Activated CD4-positive, alpha-beta T cell treated with anti-CD3 and anti-CD28 coated beads for 36 hours (primary cell): ENCODE data around the gene SIVA1. TPM values are rescaled to one million over a fixed set of nuclear protein-coding genes. Genes with fewer than 3 reads are reported as not detected.
"Not testable (repeated sequence)": the region's sequence is repeated elsewhere in the genome, so short reads cannot be mapped to it uniquely, and the experiment has no call there.

Experiments used
- ATAC-seq: fragments of 200-7000 bp; cut with Tn5 transposase; one replicate; pipeline ENCODE4 v1.10.0; 2021; ENCODE audit warnings: mild to moderate bottlenecking, moderate library complexity
- CTCF ChIA-PET: fragments of 350-600 bp; sonication (Branson Sonifier 250); formaldehyde crosslinking; loops from one replicate; lab custom pipeline; 2021; ENCODE audit warnings: antibody characterized with exemption; lab: Charles Lee
- POLR2A ChIA-PET: fragments of 350-600 bp; sonication (Branson Sonifier 250); formaldehyde crosslinking; loops from one replicate; lab custom pipeline; 2021; ENCODE audit warnings: antibody characterized with exemption, inconsistent platforms; lab: Charles Lee
- DNase-seq: peaks from one replicate; pipeline ENCODE4 v3.0.0-alpha.2; 2020
- H3K27ac Mint-ChIP-seq: one replicate; pipeline ENCODE4 v1.8.0; 2021; ENCODE audit warnings: mixed read lengths
- H3K27me3 Mint-ChIP-seq: one replicate; pipeline ENCODE4 v1.8.0; 2021; ENCODE audit warnings: mixed read lengths
- H3K36me3 Mint-ChIP-seq: one replicate; pipeline ENCODE4 v1.8.0; 2021; ENCODE audit warnings: low read depth, mixed read lengths
- H3K4me1 Mint-ChIP-seq: one replicate; pipeline ENCODE4 v1.8.0; 2021; ENCODE audit warnings: mixed read lengths
- H3K4me3 Mint-ChIP-seq: one replicate; pipeline ENCODE4 v1.8.0; 2021; ENCODE audit warnings: mild to moderate bottlenecking, moderate library complexity, mixed read lengths
- H3K9me3 Mint-ChIP-seq: one replicate; pipeline ENCODE4 v1.8.0; 2021; ENCODE audit warnings: low read depth, mixed read lengths
- intact Hi-C, 2 experiments: fragments of 100-400 bp; cut with DNase I in 1 of 2; cut with micrococcal nuclease in 1 of 2; formaldehyde crosslinking; loops; one replicate each; pipeline versions ENCODE4 v1.14.2 to v1.15.1; 2022 to 2024; cut with DNase I, micrococcal nuclease
- total RNA-seq, 2 experiments: library from RNA; stranded (reverse); gene quantifications; one replicate each; pipeline ENCODE4 v1.2.3, GENCODE V29; 2021

The SIVA1 gene
- total RNA-seq, 2 experiments from 2014 or later, result 47.1 to 97.1 TPM

DNA sequence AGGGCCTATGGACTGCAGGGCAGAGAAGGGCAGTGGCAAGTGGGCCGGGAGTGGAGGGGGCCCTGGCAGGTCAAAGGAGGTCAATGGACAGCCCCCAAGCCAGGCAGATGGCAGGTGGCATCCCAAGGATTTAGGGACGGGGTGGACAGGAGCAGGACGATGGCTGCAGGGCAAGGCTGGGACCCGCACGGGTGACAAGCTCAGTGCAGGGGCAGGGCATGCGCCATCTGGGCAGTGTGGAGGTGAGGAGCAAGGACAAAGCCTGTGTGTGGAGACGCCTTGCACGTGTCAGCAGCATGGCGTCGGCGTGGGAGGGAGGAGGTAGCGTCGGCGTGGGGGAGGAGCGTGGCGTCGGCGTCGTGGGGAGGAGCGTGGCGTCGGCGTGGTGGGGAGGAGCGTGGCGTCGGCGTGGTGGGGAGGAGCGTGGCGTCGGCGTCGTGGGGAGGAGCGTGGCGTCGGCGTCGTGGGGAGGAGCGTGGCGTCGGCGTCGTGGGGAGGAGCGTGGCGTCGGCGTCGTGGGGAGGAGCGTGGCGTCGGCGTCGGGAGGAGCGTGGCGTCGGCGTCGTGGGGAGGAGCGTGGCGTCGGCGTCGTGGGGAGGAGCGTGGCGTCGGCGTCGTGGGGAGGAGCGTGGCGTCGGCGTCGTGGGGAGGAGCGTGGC, 23.6 kb upstream of the SIVA1 start:
- CTCF ChIA-PET, result interaction anchor here (0.5 kb wide), 1 partner anchor 8 kb away, joined by 3 read pairs; no protein-coding TSS in a partner anchor
- ATAC-seq, DNase-seq, H3K27ac Mint-ChIP-seq, POLR2A ChIA-PET, H3K4me3 Mint-ChIP-seq, H3K4me1 Mint-ChIP-seq, H3K9me3 Mint-ChIP-seq, H3K36me3 Mint-ChIP-seq, H3K27me3 Mint-ChIP-seq, intact Hi-C loops: not testable (repeated sequence)

DNA sequence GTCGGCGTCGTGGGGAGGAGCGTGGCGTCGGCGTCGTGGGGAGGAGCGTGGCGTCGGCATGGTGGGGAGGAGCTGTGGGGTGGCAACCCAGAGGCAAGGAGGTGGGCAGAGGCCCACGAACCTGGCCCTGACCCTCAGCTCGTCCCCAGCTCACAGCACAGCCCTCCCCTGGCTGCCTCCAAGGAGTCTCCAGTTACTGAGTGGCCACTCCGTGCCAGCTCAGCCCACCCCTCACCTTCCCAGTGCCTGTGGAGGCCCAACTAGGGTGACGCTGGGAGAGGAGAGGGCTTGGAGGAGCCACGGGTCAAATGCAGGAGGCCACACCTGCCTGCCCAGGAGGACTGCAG, 23.1 kb upstream of the SIVA1 start:
- Mint-ChIP-seq H3K9me3 (no peaks in the 10 kb centered on the region), H3K4me3 (no peak overlapping the region), H3K27ac (no peak overlapping the region), H3K36me3 (no peaks in the 10 kb centered on the region), H3K27me3 (no peaks in the 10 kb centered on the region), H3K4me1 (no peaks in the 10 kb centered on the region)
- CTCF ChIA-PET, result interaction anchor here (1.0 kb wide), 1 partner anchor 23 kb away, joined by 4 read pairs; no protein-coding TSS in a partner anchor
- ATAC-seq, result no peak
- POLR2A ChIA-PET, result no interaction called here
- intact Hi-C loops, result no loop called here
- DNase-seq, result no peak

DNA sequence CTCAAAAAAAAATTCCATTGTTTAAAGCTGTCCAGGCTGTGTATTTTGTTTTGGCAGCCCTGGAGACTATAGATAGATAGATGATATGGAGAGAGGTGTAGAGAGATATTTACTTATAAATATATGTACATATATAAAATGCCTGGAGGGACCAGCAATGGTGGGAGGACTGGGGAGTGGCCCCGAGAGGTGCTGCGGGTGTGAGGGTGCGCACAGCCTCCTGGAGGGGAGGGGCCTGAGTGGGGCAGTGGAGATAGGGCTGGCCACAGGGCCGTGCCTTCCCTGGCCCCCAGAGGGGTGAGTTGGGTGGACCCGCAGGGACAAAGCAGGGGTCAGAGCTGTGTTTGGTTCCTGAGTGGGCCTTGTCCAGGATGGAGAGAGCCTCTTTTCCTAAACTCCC, 22.5 kb upstream of the SIVA1 start:
- intact Hi-C loops, result no loop called here
- ChIA-PET POLR2A (no interaction called here), CTCF (interaction anchor here (1.0 kb wide), 1 partner anchor 22 kb away, joined by 4 read pairs; no protein-coding TSS in a partner anchor)
- Mint-ChIP-seq H3K4me3 (no peak overlapping the region), H3K27me3 (no peaks in the 10 kb centered on the region), H3K9me3 (no peaks in the 10 kb centered on the region), H3K27ac (no peak overlapping the region), H3K4me1 (no peaks in the 10 kb centered on the region), H3K36me3 (no peaks in the 10 kb centered on the region)
- ATAC-seq (no peak), DNase-seq (no peak)

DNA sequence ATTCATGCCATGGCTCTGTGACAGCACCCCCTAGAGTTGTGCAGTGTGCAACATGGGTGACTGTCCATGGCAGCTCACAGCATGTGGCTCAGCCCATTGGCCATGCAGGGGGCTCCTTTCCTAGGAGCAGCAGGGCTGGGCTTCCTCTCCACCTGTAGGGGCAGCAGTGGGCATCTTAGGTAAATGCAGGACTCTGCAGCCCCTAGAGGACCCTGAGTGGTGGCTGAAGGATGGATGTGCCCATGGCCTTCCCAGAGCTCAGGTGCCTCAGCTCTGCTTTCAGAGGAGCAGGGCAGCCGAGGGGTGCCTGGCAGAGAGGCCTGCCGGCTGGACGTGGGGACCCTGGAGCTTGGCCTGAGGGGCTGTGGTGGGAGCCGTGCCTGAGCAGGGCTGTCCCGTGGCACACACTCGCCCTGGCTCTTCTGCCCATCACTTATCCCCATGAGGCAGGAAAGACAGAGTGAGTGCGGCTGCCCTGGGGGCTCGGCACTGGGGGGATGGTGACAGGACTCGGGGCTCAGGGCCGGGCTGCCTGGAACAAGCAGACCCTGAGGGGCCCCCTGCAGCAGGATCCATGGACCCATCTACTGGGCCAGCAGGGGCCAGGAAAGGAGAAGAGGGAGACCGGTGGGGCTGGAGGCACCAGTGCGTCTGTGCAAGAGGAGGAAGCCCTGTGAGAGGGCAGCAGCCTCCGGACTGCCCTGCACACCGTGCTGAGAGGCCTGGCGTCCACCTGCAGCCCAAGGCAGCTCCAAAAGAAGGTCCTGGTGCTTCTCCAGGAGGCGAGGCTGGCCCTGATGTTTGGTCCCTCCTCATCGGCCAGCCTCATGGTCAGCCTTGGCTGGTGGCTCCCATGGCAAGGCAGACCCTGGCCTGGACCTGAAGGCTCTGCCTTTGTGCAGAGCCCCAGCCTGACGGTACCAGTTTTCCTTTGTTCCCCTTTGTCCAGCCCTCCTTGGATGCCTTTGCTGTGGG, 21.3 kb upstream of the SIVA1 start:
- no peaks in the 10 kb centered on the region for H3K27me3 Mint-ChIP-seq
- POLR2A ChIA-PET, result no interaction called here
- H3K36me3 Mint-ChIP-seq, result no peaks in the 10 kb centered on the region
- H3K9me3 Mint-ChIP-seq, result no peaks in the 10 kb centered on the region
- peak; percentile 72 for ATAC-seq
- DNase-seq, result no peak
- H3K27ac Mint-ChIP-seq, result no peak overlapping the region
- CTCF ChIA-PET, result no interaction called here
- intact Hi-C loops, result no loop called here
- H3K4me1 Mint-ChIP-seq, result no peaks in the 10 kb centered on the region
- no peak overlapping the region for H3K4me3 Mint-ChIP-seq

DNA sequence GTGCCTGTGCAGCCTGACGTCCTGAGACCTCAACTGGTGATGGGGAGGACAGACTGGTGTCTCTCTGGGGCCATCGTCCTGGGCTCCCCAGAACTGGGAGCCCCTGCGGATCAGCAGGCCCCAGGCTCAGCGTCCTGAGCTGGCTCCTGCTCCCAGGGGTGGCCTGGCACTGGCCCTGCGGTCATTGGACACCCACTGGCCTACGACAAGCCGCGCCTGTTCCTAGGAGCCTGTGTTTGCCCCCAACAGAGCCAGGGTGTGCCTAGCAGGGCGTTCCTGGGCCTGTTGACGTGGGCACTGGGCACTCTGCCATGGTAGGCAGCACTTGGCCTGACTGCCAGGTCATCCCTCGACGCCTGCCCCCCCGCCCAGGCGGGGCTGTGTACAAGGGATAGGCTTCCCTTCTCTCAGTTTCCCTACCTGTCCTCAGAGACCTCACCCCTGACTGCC, 20.6 kb upstream of the SIVA1 start:
- H3K36me3 Mint-ChIP-seq, result no peaks in the 10 kb centered on the region
- ChIA-PET POLR2A (no interaction called here), CTCF (no interaction called here)
- H3K9me3 Mint-ChIP-seq, result no peaks in the 10 kb centered on the region
- no peaks in the 10 kb centered on the region for H3K27me3 Mint-ChIP-seq
- ATAC-seq, result no peak
- no peak for DNase-seq
- no peaks in the 10 kb centered on the region for H3K4me1 Mint-ChIP-seq
- intact Hi-C loops, result no loop called here
- no peak overlapping the region for H3K4me3 Mint-ChIP-seq
- H3K27ac Mint-ChIP-seq, result no peak overlapping the region

DNA sequence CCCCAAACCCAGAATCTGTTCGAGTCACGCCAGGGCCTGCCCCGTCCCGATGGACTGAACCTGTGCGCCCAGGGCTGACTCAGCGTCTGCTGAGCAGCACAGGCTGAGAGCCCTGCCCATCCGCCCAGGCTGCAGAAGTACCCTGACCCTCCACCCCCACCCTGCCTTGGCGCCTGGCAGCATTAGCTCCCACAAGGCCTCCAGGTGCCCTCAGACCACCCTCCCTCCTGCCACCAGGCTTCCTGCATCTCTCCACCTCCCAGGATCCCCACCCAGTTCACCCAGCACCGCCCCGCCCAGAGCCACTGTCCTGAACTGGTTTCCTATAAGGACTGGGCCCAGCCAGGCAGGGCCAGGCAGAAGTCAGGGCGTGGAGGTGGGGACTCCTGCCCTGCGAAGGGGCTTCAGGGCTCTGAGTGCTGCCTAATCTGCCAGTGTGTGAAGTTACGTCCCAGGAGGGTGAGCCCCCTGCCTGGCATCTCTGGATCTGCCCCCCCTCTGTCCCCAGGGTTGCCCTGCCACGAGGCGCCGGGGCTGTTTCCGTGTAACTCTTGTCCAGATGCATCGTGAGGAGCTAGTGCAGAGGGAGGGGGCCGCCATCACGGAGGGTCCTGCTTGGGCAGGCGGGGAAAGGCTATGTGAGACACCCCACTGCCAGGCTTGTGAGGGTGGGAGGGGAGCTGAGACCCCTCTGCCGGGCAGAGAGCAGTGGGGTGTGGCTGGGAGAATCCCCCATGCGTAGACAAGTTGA, 19.8 kb upstream of the SIVA1 start:
- no peaks in the 10 kb centered on the region for H3K4me1 Mint-ChIP-seq
- no peaks in the 10 kb centered on the region for H3K36me3 Mint-ChIP-seq
- H3K27me3 Mint-ChIP-seq, result no peaks in the 10 kb centered on the region
- no peak overlapping the region for H3K27ac Mint-ChIP-seq
- no peaks in the 10 kb centered on the region for H3K9me3 Mint-ChIP-seq
- no peak for DNase-seq
- ChIA-PET POLR2A (no interaction called here), CTCF (interaction anchor here (0.7 kb wide), 1 partner anchor 27 kb away, joined by 3 read pairs; no protein-coding TSS in a partner anchor)
- ATAC-seq, result no peak
- H3K4me3 Mint-ChIP-seq, result no peak overlapping the region
- intact Hi-C loops, result no loop called here

DNA sequence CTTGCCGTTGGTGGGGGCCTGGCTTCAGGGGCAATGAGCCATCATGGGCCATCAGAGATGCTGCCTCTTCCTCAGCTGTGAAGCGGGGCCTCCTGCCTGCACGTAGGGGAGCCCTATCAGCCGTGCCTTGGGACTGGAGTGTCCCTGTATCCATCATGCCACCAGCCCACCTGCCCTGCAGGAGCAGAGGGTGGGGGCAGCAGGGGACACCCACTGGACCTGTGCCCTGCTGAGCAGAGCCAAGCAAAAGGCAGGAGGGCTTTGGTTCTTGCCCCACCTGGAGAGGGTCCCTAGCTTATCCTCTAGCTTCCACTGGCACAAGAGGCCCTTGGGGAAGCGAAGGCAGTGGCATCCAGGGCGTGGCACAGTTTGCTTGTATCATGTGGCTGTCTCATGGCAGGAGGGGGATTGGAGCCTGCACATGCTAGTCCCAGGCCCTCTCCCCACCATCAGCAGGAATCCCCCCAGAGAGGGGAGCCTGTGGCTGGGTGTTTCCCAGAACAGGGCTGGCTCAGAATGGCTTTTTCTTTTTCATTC, 18.8 kb upstream of the SIVA1 start:
- Mint-ChIP-seq H3K27ac (no peak overlapping the region), H3K4me1 (no peaks in the 10 kb centered on the region), H3K4me3 (no peak overlapping the region), H3K27me3 (no peaks in the 10 kb centered on the region), H3K9me3 (no peaks in the 10 kb centered on the region), H3K36me3 (no peaks in the 10 kb centered on the region)
- CTCF ChIA-PET, result interaction anchor here (0.5 to 0.6 kb wide), 2 partner anchors 85 to 987 kb away, joined by 4 read pairs; no protein-coding TSS in a partner anchor
- POLR2A ChIA-PET, result no interaction called here
- ATAC-seq (no peak), DNase-seq (no peak)
- intact Hi-C loops, result no loop called here

DNA sequence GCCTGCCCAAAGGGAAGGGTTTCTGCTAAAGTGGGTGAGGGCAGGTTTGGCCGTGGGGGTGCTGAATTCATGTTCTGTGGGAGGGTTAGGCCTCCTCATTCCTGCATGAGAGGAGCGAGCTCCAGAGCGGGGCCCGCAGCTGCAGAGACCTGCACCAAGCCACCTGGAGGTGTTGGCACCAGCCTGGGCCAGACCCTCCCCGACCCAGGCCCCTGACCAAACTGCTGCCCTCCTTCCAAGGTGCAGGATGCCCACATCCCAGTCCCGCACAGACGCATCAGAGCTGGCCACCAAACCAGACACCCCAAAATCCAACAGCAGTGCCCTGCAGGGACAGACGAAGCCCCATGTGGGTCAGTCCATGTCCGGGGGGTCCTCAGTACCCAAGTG, 18.4 kb upstream of the SIVA1 start:
- H3K9me3 Mint-ChIP-seq, result no peaks in the 10 kb centered on the region
- intact Hi-C loops, result no loop called here
- H3K4me1 Mint-ChIP-seq, result no peaks in the 10 kb centered on the region
- ChIA-PET POLR2A (no interaction called here), CTCF (interaction anchor here (0.5 kb wide), 1 partner anchor 602 kb away, joined by 6 read pairs; no protein-coding TSS in a partner anchor)
- no peaks in the 10 kb centered on the region for H3K27me3 Mint-ChIP-seq
- DNase-seq (no peak), ATAC-seq (no peak)
- no peak overlapping the region for H3K27ac Mint-ChIP-seq
- no peak overlapping the region for H3K4me3 Mint-ChIP-seq
- H3K36me3 Mint-ChIP-seq, result no peaks in the 10 kb centered on the region

DNA sequence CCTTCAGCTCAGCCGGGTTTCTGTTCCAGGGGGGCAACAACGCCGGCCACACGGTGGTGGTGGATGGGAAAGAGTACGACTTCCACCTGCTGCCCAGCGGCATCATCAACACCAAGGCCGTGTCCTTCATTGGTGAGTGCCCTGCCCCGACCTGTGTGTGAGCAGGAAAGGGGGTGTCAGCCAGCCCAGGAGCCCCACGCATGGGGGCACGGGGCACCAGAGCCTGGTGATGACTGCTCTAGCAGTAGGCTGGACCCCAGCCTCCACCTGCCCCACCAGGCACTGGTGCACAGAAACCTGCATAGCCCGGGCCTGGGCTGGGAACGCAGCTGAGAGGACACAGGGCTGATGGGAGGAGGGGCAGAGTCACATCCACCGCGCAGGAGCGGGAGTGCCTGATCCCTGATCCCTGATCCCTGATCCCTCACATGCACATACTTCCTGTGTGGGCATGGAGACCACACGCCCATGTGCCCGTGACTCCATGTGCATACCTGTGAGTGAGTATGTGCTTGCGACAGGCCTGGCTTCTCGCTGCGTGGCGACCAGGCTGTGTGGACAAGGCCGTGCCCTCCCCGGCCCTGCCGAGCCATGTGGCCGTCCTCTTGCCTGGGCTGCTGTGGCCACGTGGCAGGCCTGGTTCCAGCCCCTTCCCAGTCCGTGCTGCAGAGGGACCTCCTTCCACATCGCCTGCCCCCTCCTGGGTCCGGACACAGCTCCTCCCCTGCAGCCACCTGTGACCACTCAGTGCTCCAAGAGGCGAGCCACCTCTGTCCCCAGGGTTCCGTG, 17.8 kb upstream of the SIVA1 start:
- no peak for DNase-seq
- Mint-ChIP-seq H3K36me3 (no peaks in the 10 kb centered on the region), H3K27ac (no peak overlapping the region), H3K27me3 (no peaks in the 10 kb centered on the region), H3K9me3 (no peaks in the 10 kb centered on the region), H3K4me3 (no peak overlapping the region), H3K4me1 (no peaks in the 10 kb centered on the region)
- POLR2A ChIA-PET, result no interaction called here
- intact Hi-C loops, result no loop called here
- CTCF ChIA-PET, result interaction anchor here (0.5 kb wide), 1 partner anchor 602 kb away, joined by 6 read pairs; no protein-coding TSS in a partner anchor
- ATAC-seq, result no peak

DNA sequence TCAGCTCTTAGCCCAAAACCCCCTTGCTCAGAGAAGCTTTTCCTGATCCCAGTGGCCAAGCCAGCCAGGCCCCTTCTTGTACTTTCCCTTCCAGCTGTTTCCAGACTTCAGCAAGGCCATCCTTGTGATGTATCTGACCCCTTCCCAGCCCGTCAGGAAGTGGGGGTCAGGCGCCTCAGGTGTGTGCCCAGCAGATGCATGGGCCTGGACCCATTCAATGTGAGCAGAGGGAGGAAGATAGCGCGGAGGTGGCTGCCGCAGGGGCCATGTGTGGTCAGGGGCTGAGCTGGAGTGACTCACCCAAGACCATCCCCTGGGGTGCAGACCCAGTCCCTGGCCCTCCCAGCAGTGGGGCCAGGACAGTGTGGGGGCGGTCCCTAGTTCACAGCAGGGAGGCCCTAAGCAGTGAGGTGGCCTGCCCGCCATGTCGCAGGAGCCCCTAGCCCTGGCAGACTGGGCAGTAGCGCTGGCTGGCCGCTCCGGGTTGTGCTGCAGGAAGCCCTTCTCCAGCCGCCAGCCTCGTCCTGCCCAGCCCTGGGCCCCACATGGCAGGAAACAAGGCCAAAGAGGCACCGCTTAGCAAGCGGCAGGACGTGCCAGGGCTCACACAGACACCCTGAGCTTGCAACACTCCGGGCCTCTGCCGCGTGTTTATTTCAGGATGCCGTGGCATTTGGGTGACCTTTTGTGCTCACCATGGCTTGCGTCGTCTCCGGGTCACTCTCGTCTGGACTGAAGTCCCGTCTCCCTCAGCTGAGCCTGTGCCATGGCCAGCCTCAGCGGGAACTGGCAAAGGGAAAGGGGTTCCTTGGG, 16.9 kb upstream of the SIVA1 start:
- Mint-ChIP-seq H3K9me3 (no peaks in the 10 kb centered on the region), H3K4me3 (no peak overlapping the region), H3K36me3 (no peaks in the 10 kb centered on the region), H3K4me1 (no peaks in the 10 kb centered on the region), H3K27ac (no peak overlapping the region), H3K27me3 (no peaks in the 10 kb centered on the region)
- ChIA-PET POLR2A (no interaction called here), CTCF (no interaction called here)
- no peak for DNase-seq
- intact Hi-C loops, result no loop called here
- no peak for ATAC-seq
